HFF-Myc (cell line): ENCODE data around the gene BLTP2.

Experiments used
- DNase-seq: peaks from one replicate; pipeline ENCODE4 v3.0.0-alpha.2; 2011; ENCODE audit warnings: low read depth; ENCODE audit errors: extremely low read depth
- H3K4me3 ChIP-seq: replicated peaks from 2 replicates; pipeline ENCODE4 v1.5.1; 2011; ENCODE audit warnings: low read depth, mild to moderate bottlenecking, control low read depth, low read length
- CTCF ChIP-seq: IDR thresholded peaks from 2 replicates; pipeline ENCODE4 v1.5.1; 2012; ENCODE audit warnings: mild to moderate bottlenecking, low read depth, low read length, control low read depth; ENCODE audit errors: missing control alignments

Gene BLTP2

DNA sequence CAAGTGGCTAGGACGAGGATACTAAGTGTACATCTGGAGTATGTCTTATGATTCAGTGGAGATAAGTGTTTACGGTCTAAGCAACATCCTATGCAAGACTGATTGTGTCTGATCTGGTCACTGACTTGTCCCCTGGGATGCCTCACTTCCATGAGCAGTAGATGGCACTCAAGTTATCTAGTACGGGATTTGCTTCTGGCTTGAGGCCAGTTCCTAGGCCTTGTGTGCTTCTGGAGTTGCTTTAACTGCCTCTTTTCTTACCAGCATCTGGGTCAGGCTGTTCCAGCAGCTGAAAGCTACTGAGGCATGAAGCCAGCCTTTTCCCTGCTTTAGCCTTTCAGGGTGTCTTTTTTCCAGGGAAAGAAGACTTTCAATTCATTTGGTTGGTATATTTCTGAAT, 40.0 kb upstream of the BLTP2 start:
- peak; percentile 33 for DNase-seq

DNA sequence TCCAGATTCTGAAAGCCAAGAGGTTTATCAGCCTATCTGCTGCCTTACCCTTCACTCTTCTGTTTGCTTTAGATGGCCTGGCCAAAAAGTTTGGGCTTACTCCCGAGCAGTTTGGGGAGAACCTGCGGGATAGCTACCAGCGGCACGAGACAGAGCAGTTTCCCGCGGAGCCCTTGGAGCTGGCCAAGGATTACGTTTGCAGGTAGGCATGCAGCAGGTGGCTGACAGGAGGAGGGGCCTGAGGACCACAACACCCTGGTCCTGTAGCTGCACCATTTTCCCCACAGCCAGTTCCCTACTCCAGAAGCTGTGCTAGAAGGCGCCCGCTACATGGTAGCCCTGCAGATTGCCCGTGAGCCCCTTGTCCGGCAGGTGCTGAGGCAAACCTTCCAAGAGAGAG, 37.7 kb upstream of the BLTP2 start:
- TF ChIP-seq CTCF, result no peak
- no peak for DNase-seq
- H3K4me3 ChIP-seq, result no peak overlapping the region

More for the DNA sequence above, 40.0 kb upstream of the BLTP2 start:
- TF ChIP-seq CTCF, result no peak
- no peak overlapping the region for H3K4me3 ChIP-seq

- TF ChIP-seq CTCF, result peak; percentile 26
- no peak overlapping the region for H3K4me3 ChIP-seq
- no peak for DNase-seq
These were observed 31.0 kb upstream of the BLTP2 start for GRCh38 chr17:28675980-28676379.

GRCh38 chr17:28675490-28675889, 30.5 kb upstream of the BLTP2 start:
- no peak overlapping the region for H3K4me3 ChIP-seq
- no peak for DNase-seq
- TF ChIP-seq CTCF, result no peak

GRCh38 chr17:28669918-28670317, 25.0 kb upstream of the BLTP2 start:
- no peak overlapping the region for H3K4me3 ChIP-seq
- no peak for DNase-seq

DNA sequence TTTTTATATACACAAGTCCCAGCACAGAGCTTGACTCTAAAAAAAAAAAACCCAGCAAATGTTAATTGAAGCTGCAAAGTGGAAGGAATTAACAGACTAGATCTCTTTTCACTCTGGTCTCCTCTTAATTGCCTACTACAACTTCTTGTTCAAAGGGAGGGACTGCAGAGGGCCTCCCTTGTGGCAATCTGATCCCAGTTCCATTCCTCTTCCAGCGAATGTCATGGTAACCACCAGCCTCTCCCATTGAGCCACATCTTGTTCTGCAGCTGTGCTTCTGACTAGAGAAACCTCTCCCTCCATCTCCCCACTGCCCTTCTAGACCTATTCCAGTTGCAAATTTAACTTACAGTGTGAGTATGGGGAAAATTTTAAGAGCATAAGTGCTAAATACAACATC, 22.9 kb upstream of the BLTP2 start:
- no peak for DNase-seq
- no peak for TF ChIP-seq CTCF
- no peak overlapping the region for H3K4me3 ChIP-seq

More at GRCh38 chr17:28669918-28670317, 25.0 kb upstream of the BLTP2 start:
- TF ChIP-seq CTCF, result no peak

DNA sequence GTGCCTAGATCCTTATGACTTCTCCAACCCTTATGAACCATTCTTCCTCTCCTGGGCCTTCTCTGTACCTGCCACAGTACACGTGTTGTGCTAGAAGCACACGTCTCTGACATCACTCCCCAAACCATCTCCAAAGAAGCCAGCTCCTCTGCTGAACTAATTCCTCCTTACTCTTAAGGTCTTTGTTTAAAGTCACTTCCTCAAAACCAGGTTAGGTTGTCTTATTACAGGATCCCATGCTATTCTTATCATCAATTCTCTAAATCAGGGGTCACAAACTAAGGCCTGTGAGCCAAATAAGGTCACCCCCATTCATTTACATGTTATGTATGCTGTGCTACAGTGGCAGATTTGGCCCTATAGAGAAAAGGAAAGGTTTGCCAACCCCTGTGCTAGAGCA, 21.0 kb upstream of the BLTP2 start:
- no peak for TF ChIP-seq CTCF
- H3K4me3 ChIP-seq, result no peak overlapping the region
- no peak for DNase-seq
